ENCODE data around the gene PARD6A. TPM values are rescaled to one million over a fixed set of nuclear protein-coding genes. Genes with fewer than 3 reads are reported as not detected.
A peak's percentile ranks its signal among the peaks of the same experiment; 100 is the strongest.

Gene PARD6A
- total RNA-seq, 1 experiment from 2014 or later: 4.4 TPM

- no peaks in the 10 kb centered on the region for H3K36me3 ChIP-seq (ENCODE audit: low read depth)
Observed at GRCh38 chr16:67659675-67660563, 841 bp upstream of the PARD6A start, which contains the start of gene ACD. Gene ACD (minus strand): TSS chr16:67660260. CDS start chr16:67660220, 40 bp downstream.

GRCh38 chr16:67661101-67661761 is 471 bp downstream of the PARD6A start:
- TF ChIP-seq EZH2 (IDR thresholded peaks at IDR 0.05; ENCODE audit: low read depth) (no peak), CTCF (conservative IDR thresholded peaks at IDR 0.05) (no peak)
- Histone ChIP-seq H3K27ac (no peak overlapping the region), H4K20me1 (ENCODE audit: insufficient read depth) (no peaks in the 10 kb centered on the region), H3K4me3 (peak overlapping the region; percentile 97; the same call in 1 of the 2 replicates), H3K4me1 (replicated peaks; ENCODE audit: insufficient read depth) (peaks cover 7% of the 10 kb centered on the region), H2AFZ (peak overlapping the region; percentile 70; the same call in 1 of the 2 replicates), H3K36me3 (ENCODE audit: low read depth) (no peaks in the 10 kb centered on the region), H3F3A (ENCODE audit: insufficient read depth, low read depth) (peaks cover 9% of the 10 kb centered on the region), H3K27me3 (ENCODE audit: insufficient read depth, low read depth) (no peaks in the 10 kb centered on the region), H3K9me3 (ENCODE audit: insufficient read depth, low read depth) (no peaks in the 10 kb centered on the region), H3K79me2 (ENCODE audit: low read depth) (peaks cover 8% of the 10 kb centered on the region), H3K4me2 (peak overlapping the region; percentile 90), H3K9me2 (ENCODE audit: insufficient read depth) (no peaks in the 10 kb centered on the region)
- ChIA-PET CTCF (interaction anchor here (0.6 kb wide), 1 partner anchor 172 kb away, joined by 3 read pairs; no protein-coding TSS in a partner anchor), POLR2A (ENCODE audit: unreplicated experiment) (no interaction called here)
- peak in 1 of 2 experiments; percentile 32 for DNase-seq
- BruUV-seq (replicated peaks): no TSS peak
- intact Hi-C loops (cut with micrococcal nuclease; ENCODE audit: unreplicated experiment): loop anchor here (2.0 kb wide), 2 partner anchors 98 to 140 kb away; partner anchors contain the start of gene CTCF

More at GRCh38 chr16:67659675-67660563, 841 bp upstream of the PARD6A start, which contains the start of gene ACD:
- Histone ChIP-seq H3K9me3 (ENCODE audit: insufficient read depth, low read depth) (no peaks in the 10 kb centered on the region), H3K4me1 (replicated peaks; ENCODE audit: insufficient read depth) (peaks cover 7% of the 10 kb centered on the region), H3K27ac (peak within 1 kb of the TSS; percentile 52), H3K27me3 (ENCODE audit: insufficient read depth, low read depth) (no peaks in the 10 kb centered on the region), H4K20me1 (ENCODE audit: insufficient read depth) (no peaks in the 10 kb centered on the region), H3K79me2 (ENCODE audit: low read depth) (peaks cover 8% of the 10 kb centered on the region), H3K4me3 (peak within 1 kb of the TSS; percentile 97), H3F3A (ENCODE audit: insufficient read depth, low read depth) (peaks cover 9% of the 10 kb centered on the region), H3K9me2 (ENCODE audit: insufficient read depth) (no peaks in the 10 kb centered on the region), H3K4me2 (peak within 1 kb of the TSS; percentile 90), H2AFZ (peak within 1 kb of the TSS; percentile 100)
- peak; percentile 81 to 91 for DNase-seq
- intact Hi-C loops (cut with micrococcal nuclease; ENCODE audit: unreplicated experiment): loop anchor here (2.0 kb wide), 2 partner anchors 97 to 139 kb away; partner anchors contain the start of gene CTCF
- CTCF ChIA-PET: interaction anchor here (0.6 to 1.0 kb wide), 4 partner anchors 9 to 339 kb away, joined by 3 to 5 read pairs (median 3); no protein-coding TSS in a partner anchor
- TSS peak; percentile 33 for BruUV-seq (replicated peaks)
- TF ChIP-seq CTCF (conservative IDR thresholded peaks at IDR 0.05) (no peak), EZH2 (IDR thresholded peaks at IDR 0.05; ENCODE audit: low read depth) (no peak)
- POLR2A ChIA-PET (ENCODE audit: unreplicated experiment): interaction anchor here (0.5 to 0.6 kb wide), 7 partner anchors 9 to 482 kb away, joined by 3 to 14 read pairs (median 3); no protein-coding TSS in a partner anchor
